ENCODE measurements around the gene PTPRD. TPM values are rescaled to one million over a fixed set of nuclear protein-coding genes. Genes with fewer than 3 reads are reported as not detected.

Gene PTPRD
- polyA plus RNA-seq, 1 experiment: 0.39 TPM

GRCh38 chr9:9892217-9892616, 720.6 kb downstream of the PTPRD start:
- DNase-seq (ENCODE audit: low read depth): no peak
- ChIA-PET POLR2A (no interaction called here), CTCF (no interaction called here)
- H3K36me3 ChIP-seq (ENCODE audit: control insufficient read depth, insufficient read depth, low read length): no peaks in the 10 kb centered on the region
- H3K4me3 ChIP-seq (ENCODE audit: low read depth, low read length): no peak overlapping the region
- TF ChIP-seq CTCF (IDR thresholded peaks at IDR 0.05; ENCODE audit: insufficient read depth, low read depth, low read length): no peak
- no peaks in the 10 kb centered on the region for H3K27me3 ChIP-seq (ENCODE audit: control insufficient read depth, insufficient read depth, low read length)

DNA sequence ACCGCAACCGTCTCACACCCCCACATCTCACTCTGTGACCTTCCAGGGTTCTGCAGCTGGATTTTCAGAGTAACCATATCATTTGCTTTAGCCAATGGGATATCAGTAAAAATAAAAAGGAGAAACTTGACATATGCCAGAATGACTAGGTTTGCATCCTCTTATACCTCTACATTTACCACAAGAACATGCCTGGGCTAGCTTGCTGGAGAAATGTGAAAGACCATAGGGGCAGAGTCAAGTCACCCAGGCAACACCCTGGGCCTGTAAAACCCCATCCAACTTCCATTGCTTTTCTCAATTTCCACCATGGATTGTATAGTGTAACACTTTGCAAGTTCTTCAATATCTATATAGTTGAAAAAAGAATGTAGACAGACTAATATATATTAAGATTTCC, 731.1 kb downstream of the PTPRD start:
- DNase-seq (ENCODE audit: low read depth): no peak
- TF ChIP-seq CTCF (IDR thresholded peaks at IDR 0.05; ENCODE audit: insufficient read depth, low read depth, low read length): no peak
- ChIA-PET CTCF (no interaction called here), POLR2A (no interaction called here)
- no peaks in the 10 kb centered on the region for H3K36me3 ChIP-seq (ENCODE audit: control insufficient read depth, insufficient read depth, low read length)
- H3K27me3 ChIP-seq (ENCODE audit: control insufficient read depth, insufficient read depth, low read length): no peaks in the 10 kb centered on the region
- H3K4me3 ChIP-seq (ENCODE audit: low read depth, low read length): no peak overlapping the region

GRCh38 chr9:9874270-9874669, 738.5 kb downstream of the PTPRD start:
- ChIA-PET POLR2A (no interaction called here), CTCF (no interaction called here)
- DNase-seq (ENCODE audit: low read depth): no peak
- TF ChIP-seq CTCF (IDR thresholded peaks at IDR 0.05; ENCODE audit: insufficient read depth, low read depth, low read length): no peak
- Histone ChIP-seq H3K4me3 (ENCODE audit: low read depth, low read length) (no peak overlapping the region), H3K36me3 (ENCODE audit: control insufficient read depth, insufficient read depth, low read length) (no peaks in the 10 kb centered on the region), H3K27me3 (ENCODE audit: control insufficient read depth, insufficient read depth, low read length) (no peaks in the 10 kb centered on the region)

DNA sequence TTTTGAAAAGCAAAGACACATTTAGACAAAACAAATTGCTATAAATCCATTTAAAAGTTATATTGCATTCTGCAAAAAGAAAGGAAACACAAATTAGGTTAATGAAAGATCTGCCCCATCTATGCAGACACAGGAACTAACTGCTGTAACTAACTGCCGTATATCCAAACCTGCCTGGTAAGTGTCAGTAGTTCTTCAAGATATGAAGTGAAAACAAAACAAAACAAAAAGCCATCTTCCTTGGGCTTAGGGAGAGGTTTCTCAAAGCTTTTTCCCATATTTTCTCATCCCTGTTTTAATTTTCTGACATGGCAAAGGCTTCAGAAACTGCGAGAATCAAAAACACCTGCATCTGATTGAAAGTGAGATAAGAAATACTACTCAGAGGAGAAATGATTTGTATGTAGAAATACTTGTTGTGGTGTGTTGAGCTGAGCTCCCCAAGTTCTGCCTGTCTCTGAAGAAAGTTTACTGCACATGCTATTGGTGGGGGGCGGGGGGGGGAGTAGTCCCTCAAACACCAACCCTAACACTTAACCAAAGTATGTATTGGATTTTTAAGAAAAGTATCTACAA, 750.5 kb downstream of the PTPRD start:
- Histone ChIP-seq H3K4me3 (ENCODE audit: low read depth, low read length) (no peak overlapping the region), H3K36me3 (ENCODE audit: control insufficient read depth, insufficient read depth, low read length) (no peaks in the 10 kb centered on the region), H3K27me3 (ENCODE audit: control insufficient read depth, insufficient read depth, low read length) (no peaks in the 10 kb centered on the region)
- TF ChIP-seq CTCF (IDR thresholded peaks at IDR 0.05; ENCODE audit: insufficient read depth, low read depth, low read length): no peak
- ChIA-PET POLR2A (no interaction called here), CTCF (no interaction called here)
- DNase-seq (ENCODE audit: low read depth): no peak

- no peak overlapping the region for H3K4me3 ChIP-seq (ENCODE audit: low read depth, low read length)
- H3K27me3 ChIP-seq (ENCODE audit: control insufficient read depth, insufficient read depth, low read length): no peaks in the 10 kb centered on the region
- no peak for DNase-seq (ENCODE audit: low read depth)
- no peaks in the 10 kb centered on the region for H3K36me3 ChIP-seq (ENCODE audit: control insufficient read depth, insufficient read depth, low read length)
- TF ChIP-seq CTCF (IDR thresholded peaks at IDR 0.05; ENCODE audit: insufficient read depth, low read depth, low read length): no peak
- ChIA-PET CTCF (interaction anchor here (1.1 kb wide), 1 partner anchor 66 kb away, joined by 3 read pairs; no protein-coding TSS in a partner anchor), POLR2A (no interaction called here)
Measured at GRCh38 chr9:9855177-9856078, 757.4 kb downstream of the PTPRD start.
